Measurements from ENCODE around the gene APLNR. TPM values are rescaled to one million over a fixed set of nuclear protein-coding genes. Genes with fewer than 3 reads are reported as not detected.

Gene APLNR
- polyA plus RNA-seq, 1 of the 3 experiments (the other 2 are of a cell fraction), result 0.03 TPM

- H3K4me1 ChIP-seq (ENCODE audit: control insufficient read depth in 1 of 2, insufficient read depth in 2 of 2, low read depth in 1 of 2, low read length in 1 of 2), result peaks cover 4 to 5% of the 10 kb centered on the region in 2 experiments; a peak in 1 of 4 replicates
- H3K27me3 ChIP-seq (ENCODE audit: insufficient read depth), result no peaks in the 10 kb centered on the region
Measured at GRCh38 chr11:57278721-57279095, 41.7 kb upstream of the APLNR start.

DNA sequence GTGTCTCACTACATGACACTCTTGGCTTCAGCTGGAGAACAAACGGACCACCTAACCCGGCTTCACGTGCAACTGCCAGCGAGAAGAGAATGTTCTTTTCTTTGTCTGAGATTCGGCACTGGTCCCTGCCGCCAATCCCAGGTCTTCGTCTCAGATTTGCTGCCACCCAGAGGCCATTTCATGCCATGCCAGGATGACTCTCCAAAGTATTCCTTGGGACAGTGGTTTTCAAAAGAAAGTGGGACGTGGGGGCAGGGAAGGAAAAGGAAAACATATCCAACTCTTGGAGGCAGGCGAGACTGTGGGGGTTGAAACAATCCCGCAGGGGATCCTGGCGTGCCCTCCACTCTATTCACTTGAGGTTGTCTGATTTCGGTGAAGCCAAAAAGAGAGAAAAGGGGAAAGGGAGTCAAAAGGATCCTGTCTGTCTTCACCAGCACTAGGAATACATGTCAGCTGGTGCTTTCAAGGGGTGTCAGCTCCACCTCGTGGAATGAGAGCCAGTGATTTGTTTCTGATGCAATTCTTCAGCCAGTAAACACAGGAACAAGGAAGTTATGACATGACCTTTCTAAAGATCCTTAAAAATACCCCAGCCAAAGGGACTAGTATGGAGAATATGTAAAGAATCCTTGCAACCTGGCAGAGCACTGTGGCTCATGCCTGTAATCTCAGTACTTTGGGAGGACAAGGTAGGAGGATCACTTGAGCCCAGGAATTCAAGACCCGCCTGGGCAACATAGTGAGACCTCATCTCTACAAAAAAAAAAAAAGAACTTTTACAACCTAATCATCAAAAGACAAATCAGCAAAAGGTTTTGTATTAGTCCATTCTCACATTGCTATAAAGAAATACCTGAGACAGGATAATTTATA, 41.0 kb upstream of the APLNR start:
- Histone ChIP-seq H3K4me1 (ENCODE audit: control insufficient read depth in 1 of 2, insufficient read depth in 2 of 2, low read depth in 1 of 2, low read length in 1 of 2) (peaks cover 4 to 5% of the 10 kb centered on the region in 2 experiments; a peak in 1 of 4 replicates), H3K4me2 (peak overlapping the region; percentile 58), H3K9me3 (no peaks in the 10 kb centered on the region), H3K79me2 (ENCODE audit: insufficient read depth) (no peaks in the 10 kb centered on the region), H3K36me3 (replicated peaks in 1 of 2; ENCODE audit: control insufficient read depth in 1 of 2, insufficient read depth in 2 of 2, low read length in 1 of 2) (no peaks in the 10 kb centered on the region), H4K20me1 (ENCODE audit: insufficient read depth) (no peaks in the 10 kb centered on the region), H3F3A (replicated peaks; ENCODE audit: insufficient read depth) (peaks cover 3% of the 10 kb centered on the region), H3K9me2 (no peaks in the 10 kb centered on the region), H3K9ac (no peak overlapping the region), H3K4me3 (ENCODE audit: low read depth in 2 of 2, low read length in 1 of 2) (peak overlapping the region in 1 of 2 experiments; percentile 39; a peak in 1 of 4 replicates), H3K27me3 (ENCODE audit: insufficient read depth) (no peaks in the 10 kb centered on the region), H2AFZ (ENCODE audit: low read depth) (peak overlapping the region; percentile 82), H3K27ac (ENCODE audit: low read depth in 2 of 2, low read length in 1 of 2) (peak overlapping the region in 1 of 2 experiments; percentile 32; a peak in 3 of 4 replicates)
- DNase-seq, result peak; percentile 73
- 9% methylated on average over 14 of the region's 14 CpGs for WGBS (ENCODE audit: low lambda C conversion rate)
- ChIA-PET CTCF (interaction anchor here (0.7 to 5.3 kb wide), 15 partner anchors 9 to 437 kb away, joined by 3 to 45 read pairs (median 5); no protein-coding TSS in a partner anchor), POLR2A (no interaction called here)
- TF ChIP-seq, protein P1, sequence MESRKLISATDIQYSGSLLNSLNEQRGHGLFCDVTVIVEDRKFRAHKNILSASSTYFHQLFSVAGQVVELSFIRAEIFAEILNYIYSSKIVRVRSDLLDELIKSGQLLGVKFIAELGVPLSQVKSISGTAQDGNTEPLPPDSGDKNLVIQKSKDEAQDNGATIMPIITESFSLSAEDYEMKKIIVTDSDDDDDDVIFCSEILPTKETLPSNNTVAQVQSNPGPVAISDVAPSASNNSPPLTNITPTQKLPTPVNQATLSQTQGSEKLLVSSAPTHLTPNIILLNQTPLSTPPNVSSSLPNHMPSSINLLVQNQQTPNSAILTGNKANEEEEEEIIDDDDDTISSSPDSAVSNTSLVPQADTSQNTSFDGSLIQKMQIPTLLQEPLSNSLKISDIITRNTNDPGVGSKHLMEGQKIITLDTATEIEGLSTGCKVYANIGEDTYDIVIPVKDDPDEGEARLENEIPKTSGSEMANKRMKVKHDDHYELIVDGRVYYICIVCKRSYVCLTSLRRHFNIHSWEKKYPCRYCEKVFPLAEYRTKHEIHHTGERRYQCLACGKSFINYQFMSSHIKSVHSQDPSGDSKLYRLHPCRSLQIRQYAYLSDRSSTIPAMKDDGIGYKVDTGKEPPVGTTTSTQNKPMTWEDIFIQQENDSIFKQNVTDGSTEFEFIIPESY (IDR thresholded peaks at IDR 0.05; ENCODE audit: borderline replicate concordance, low read depth), result no peak
- no peak; the same call in 1 of the 2 replicates for TF ChIP-seq TAF1 (IDR thresholded peaks at IDR 0.05; ENCODE audit: borderline replicate concordance, low read depth, low read length)
- TF ChIP-seq FOXJ3 (CRISPR knock-in tag; IDR thresholded peaks at IDR 0.05), result no peak
- TF ChIP-seq EP300 (IDR thresholded peaks at IDR 0.05; ENCODE audit: borderline replicate concordance in 1 of 2, low read depth in 1 of 2, low read length in 1 of 2), result no peak
- TF ChIP-seq, protein P2, sequence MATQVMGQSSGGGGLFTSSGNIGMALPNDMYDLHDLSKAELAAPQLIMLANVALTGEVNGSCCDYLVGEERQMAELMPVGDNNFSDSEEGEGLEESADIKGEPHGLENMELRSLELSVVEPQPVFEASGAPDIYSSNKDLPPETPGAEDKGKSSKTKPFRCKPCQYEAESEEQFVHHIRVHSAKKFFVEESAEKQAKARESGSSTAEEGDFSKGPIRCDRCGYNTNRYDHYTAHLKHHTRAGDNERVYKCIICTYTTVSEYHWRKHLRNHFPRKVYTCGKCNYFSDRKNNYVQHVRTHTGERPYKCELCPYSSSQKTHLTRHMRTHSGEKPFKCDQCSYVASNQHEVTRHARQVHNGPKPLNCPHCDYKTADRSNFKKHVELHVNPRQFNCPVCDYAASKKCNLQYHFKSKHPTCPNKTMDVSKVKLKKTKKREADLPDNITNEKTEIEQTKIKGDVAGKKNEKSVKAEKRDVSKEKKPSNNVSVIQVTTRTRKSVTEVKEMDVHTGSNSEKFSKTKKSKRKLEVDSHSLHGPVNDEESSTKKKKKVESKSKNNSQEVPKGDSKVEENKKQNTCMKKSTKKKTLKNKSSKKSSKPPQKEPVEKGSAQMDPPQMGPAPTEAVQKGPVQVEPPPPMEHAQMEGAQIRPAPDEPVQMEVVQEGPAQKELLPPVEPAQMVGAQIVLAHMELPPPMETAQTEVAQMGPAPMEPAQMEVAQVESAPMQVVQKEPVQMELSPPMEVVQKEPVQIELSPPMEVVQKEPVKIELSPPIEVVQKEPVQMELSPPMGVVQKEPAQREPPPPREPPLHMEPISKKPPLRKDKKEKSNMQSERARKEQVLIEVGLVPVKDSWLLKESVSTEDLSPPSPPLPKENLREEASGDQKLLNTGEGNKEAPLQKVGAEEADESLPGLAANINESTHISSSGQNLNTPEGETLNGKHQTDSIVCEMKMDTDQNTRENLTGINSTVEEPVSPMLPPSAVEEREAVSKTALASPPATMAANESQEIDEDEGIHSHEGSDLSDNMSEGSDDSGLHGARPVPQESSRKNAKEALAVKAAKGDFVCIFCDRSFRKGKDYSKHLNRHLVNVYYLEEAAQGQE (IDR thresholded peaks at IDR 0.05; ENCODE audit: low read depth, low read length), result no peak
- peak; percentile 73 for TF ChIP-seq RAD21 (IDR thresholded peaks at IDR 0.05; ENCODE audit: low read length)
- no peak for TF ChIP-seq USF2 (IDR thresholded peaks at IDR 0.05; ENCODE audit: borderline replicate concordance, low read depth, low read length)
- no peak for TF ChIP-seq ELF1 (IDR thresholded peaks at IDR 0.05)
- no peak for TF ChIP-seq GATA2 (CRISPR knock-in tag; IDR thresholded peaks at IDR 0.05)
- no peak for TF ChIP-seq MEF2A (IDR thresholded peaks at IDR 0.05; ENCODE audit: borderline replicate concordance, low read depth)
- no peak for TF ChIP-seq JUND (IDR thresholded peaks at IDR 0.05)
- no peak for TF ChIP-seq EZH2phosphoT487 (IDR thresholded peaks at IDR 0.05; ENCODE audit: borderline replicate concordance, low read depth)

More at GRCh38 chr11:57278721-57279095, 41.7 kb upstream of the APLNR start:
- peaks cover 3% of the 10 kb centered on the region for H3F3A ChIP-seq (replicated peaks; ENCODE audit: insufficient read depth)
- no peak for DNase-seq
- H3K9me2 ChIP-seq, result no peaks in the 10 kb centered on the region
- no peak overlapping the region for H3K4me3 ChIP-seq (ENCODE audit: low read depth in 2 of 2, low read length in 1 of 2)
- ChIA-PET CTCF (interaction anchor here (1.0 to 5.3 kb wide), 10 partner anchors 8 to 438 kb away, joined by 3 to 45 read pairs (median 6); no protein-coding TSS in a partner anchor), POLR2A (no interaction called here)
- H3K36me3 ChIP-seq (replicated peaks in 1 of 2; ENCODE audit: control insufficient read depth in 1 of 2, insufficient read depth in 2 of 2, low read length in 1 of 2), result no peaks in the 10 kb centered on the region
- TF ChIP-seq, protein P3, sequence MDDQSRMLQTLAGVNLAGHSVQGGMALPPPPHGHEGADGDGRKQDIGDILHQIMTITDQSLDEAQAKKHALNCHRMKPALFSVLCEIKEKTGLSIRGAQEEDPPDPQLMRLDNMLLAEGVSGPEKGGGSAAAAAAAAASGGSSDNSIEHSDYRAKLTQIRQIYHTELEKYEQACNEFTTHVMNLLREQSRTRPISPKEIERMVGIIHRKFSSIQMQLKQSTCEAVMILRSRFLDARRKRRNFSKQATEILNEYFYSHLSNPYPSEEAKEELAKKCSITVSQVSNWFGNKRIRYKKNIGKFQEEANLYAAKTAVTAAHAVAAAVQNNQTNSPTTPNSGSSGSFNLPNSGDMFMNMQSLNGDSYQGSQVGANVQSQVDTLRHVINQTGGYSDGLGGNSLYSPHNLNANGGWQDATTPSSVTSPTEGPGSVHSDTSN (IDR thresholded peaks at IDR 0.05), result no peak
- TF ChIP-seq MEF2A (IDR thresholded peaks at IDR 0.05; ENCODE audit: borderline replicate concordance, low read depth) (no peak), GATA2 (CRISPR knock-in tag; IDR thresholded peaks at IDR 0.05) (no peak), MAX (IDR thresholded peaks at IDR 0.05; ENCODE audit: low read depth) (no peak), FOXJ3 (CRISPR knock-in tag; IDR thresholded peaks at IDR 0.05) (no peak), RFX5 (IDR thresholded peaks at IDR 0.05; ENCODE audit: low read length) (no peak), NFIC (IDR thresholded peaks at IDR 0.05; ENCODE audit: borderline replicate concordance) (no peak), GABPA (IDR thresholded peaks at IDR 0.05; ENCODE audit: low read depth) (no peak)
- no peaks in the 10 kb centered on the region for H3K79me2 ChIP-seq (ENCODE audit: insufficient read depth)
- H2AFZ ChIP-seq (ENCODE audit: low read depth), result no peak overlapping the region
- no peak overlapping the region for H3K4me2 ChIP-seq
- WGBS (ENCODE audit: low lambda C conversion rate), result 92% methylated on average over 7 of the region's 7 CpGs
- H3K9me3 ChIP-seq, result no peaks in the 10 kb centered on the region
- no peaks in the 10 kb centered on the region for H4K20me1 ChIP-seq (ENCODE audit: insufficient read depth)
- no peak overlapping the region; a peak in 1 of 4 replicates for H3K27ac ChIP-seq (ENCODE audit: low read depth in 2 of 2, low read length in 1 of 2)
- no peak overlapping the region for H3K9ac ChIP-seq
